Vagina (tissue), 2 donors: ENCODE measurements around the gene PTGDS.

ENCODE experiments used
- POLR2AphosphoS5 ChIP-seq, 2 donors: sonication (generic); formaldehyde crosslinking; IDR thresholded peaks; one replicate each; pipeline ENCODE4 v1.9.0; 2017; ENCODE audit warnings: antibody characterized with exemption in 2 of 2, mild to moderate bottlenecking in 2 of 2, low read depth in 1 of 2; ENCODE audit not compliant: insufficient read depth in 1 of 2
- TF ChIP-seq, protein P1 (sequence below), 3 experiments: fragments of 450-650 bp in 2 of 3; fragments of 200-600 bp in 1 of 3; sonication (generic) in 1 of 3; IDR thresholded peaks; one replicate each; pipeline ENCODE4 v1.5.1; 2017 to 2019; ENCODE audit warnings: antibody characterized with exemption in 3 of 3, mild to moderate bottlenecking in 2 of 3, moderate library complexity in 2 of 3

DNA sequence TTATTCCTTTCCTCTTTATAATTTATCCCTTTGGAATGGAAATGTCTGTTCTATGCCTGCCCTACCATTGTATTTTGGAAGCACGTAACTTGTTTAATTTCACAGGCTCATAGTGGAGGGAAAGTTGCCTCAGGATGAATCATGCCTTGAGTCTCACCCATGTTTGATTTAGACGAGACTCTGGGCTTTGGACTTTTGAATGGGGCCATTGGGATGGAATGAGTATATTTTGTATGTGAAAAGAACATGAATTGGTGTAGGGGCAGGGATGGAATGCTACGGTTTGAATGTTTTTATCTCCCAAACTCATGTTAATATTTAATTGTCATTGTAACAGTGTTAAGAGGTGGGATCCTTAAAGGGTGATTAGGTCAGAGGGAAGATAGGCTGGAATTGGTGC, 43.0 kb upstream of the PTGDS start:
- TF ChIP-seq, protein P1, sequence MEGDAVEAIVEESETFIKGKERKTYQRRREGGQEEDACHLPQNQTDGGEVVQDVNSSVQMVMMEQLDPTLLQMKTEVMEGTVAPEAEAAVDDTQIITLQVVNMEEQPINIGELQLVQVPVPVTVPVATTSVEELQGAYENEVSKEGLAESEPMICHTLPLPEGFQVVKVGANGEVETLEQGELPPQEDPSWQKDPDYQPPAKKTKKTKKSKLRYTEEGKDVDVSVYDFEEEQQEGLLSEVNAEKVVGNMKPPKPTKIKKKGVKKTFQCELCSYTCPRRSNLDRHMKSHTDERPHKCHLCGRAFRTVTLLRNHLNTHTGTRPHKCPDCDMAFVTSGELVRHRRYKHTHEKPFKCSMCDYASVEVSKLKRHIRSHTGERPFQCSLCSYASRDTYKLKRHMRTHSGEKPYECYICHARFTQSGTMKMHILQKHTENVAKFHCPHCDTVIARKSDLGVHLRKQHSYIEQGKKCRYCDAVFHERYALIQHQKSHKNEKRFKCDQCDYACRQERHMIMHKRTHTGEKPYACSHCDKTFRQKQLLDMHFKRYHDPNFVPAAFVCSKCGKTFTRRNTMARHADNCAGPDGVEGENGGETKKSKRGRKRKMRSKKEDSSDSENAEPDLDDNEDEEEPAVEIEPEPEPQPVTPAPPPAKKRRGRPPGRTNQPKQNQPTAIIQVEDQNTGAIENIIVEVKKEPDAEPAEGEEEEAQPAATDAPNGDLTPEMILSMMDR (IDR thresholded peaks at IDR 0.05) = no peak
- no peak for TF ChIP-seq POLR2AphosphoS5 (IDR thresholded peaks at IDR 0.05; ENCODE audit: insufficient read depth in 1 of 2, low read depth in 1 of 2)
